IMR-90 (cell line): ENCODE data around the gene CDH16. TPM values are rescaled to one million over a fixed set of nuclear protein-coding genes. Genes with fewer than 3 reads are reported as not detected.
A peak's percentile ranks its signal among the peaks of the same experiment; 100 is the strongest.

ENCODE experiments used
- ATAC-seq: fragments of 200-7000 bp; cut with Tn5 transposase; 2 replicates; pipeline ENCODE4 v1.9.1; 2020; ENCODE audit warnings: low read depth, mild to moderate bottlenecking, moderate library complexity
- BruUV-seq: library from RNA; stranded (reverse); fragments of 400-500 nt; replicated peaks from 2 replicates; lab custom pipeline; 2021; lab: Mats Ljungman, UMichigan
- CTCF ChIA-PET: fragments of 300-600 bp; formaldehyde crosslinking; extraction: SDS; loops from one replicate; lab custom pipeline; 2021; ENCODE audit warnings: antibody characterized with exemption; lab: Yijun Ruan, JAX
- POLR2A ChIA-PET: fragments of 300-600 bp; sonication (Branson Sonifier 250); formaldehyde crosslinking; loops from one replicate; lab custom pipeline; 2022; ENCODE audit warnings: antibody characterized with exemption; ENCODE audit not compliant: unreplicated experiment; lab: Charles Lee
- DNase-seq: peaks from one replicate; pipeline ENCODE4 v3.0.0; 2013
- H2AFZ ChIP-seq: replicated peaks from 2 replicates; pipeline ENCODE3; 2013; ENCODE audit warnings: low read length, mild to moderate bottlenecking; ENCODE audit not compliant: poor library complexity
- H2AK5ac ChIP-seq: 2 replicates; pipeline ENCODE4 v1.6.1; 2013; ENCODE audit warnings: low read depth, low read length, inconsistent platforms
- H2AK9ac ChIP-seq: replicated peaks from 2 replicates; pipeline ENCODE3; 2013; ENCODE audit warnings: mild to moderate bottlenecking, low read depth, low read length, moderate library complexity; ENCODE audit not compliant: poor library complexity
- H2BK120ac ChIP-seq: 2 replicates; pipeline ENCODE4 v1.6.1; 2013; ENCODE audit warnings: low read depth, low read length, inconsistent platforms
- H2BK15ac ChIP-seq: 3 replicates; pipeline ENCODE4 v1.6.1; 2013; ENCODE audit warnings: low read depth, low read length, inconsistent platforms
- H2BK20ac ChIP-seq: 2 replicates; pipeline ENCODE4 v1.6.1; 2013; ENCODE audit warnings: low read depth, mild to moderate bottlenecking, inconsistent platforms, low read length, moderate library complexity
- H2BK5ac ChIP-seq: 2 replicates; pipeline ENCODE4 v1.6.1; 2013; ENCODE audit warnings: mild to moderate bottlenecking, low read depth, low read length, inconsistent platforms; ENCODE audit not compliant: poor library complexity, severe bottlenecking
- H3K14ac ChIP-seq: replicated peaks from 2 replicates; pipeline ENCODE4 v1.6.1; 2013; ENCODE audit warnings: low read depth, low read length, inconsistent platforms
- H3K18ac ChIP-seq: 2 replicates; pipeline ENCODE4 v1.6.1; 2013; ENCODE audit warnings: low read depth, low read length, control low read depth
- H3K23ac ChIP-seq: 2 replicates; pipeline ENCODE4 v1.6.1; 2013; ENCODE audit warnings: low read depth, low read length, inconsistent platforms
- H3K27ac ChIP-seq: 2 replicates; pipeline ENCODE4 v1.5.1; 2013; ENCODE audit warnings: mild to moderate bottlenecking, control low read depth, low read length; ENCODE audit not compliant: insufficient read depth
- H3K27me3 ChIP-seq: 2 replicates; pipeline ENCODE4 v1.6.1; 2013; ENCODE audit warnings: low read length; ENCODE audit not compliant: control insufficient read depth, insufficient read depth
- H3K36me3 ChIP-seq: 2 replicates; pipeline ENCODE4 v1.6.1; 2013; ENCODE audit warnings: low read length, mixed read lengths; ENCODE audit not compliant: control insufficient read depth, insufficient read depth
- H3K4ac ChIP-seq: 2 replicates; pipeline ENCODE4 v1.6.1; 2013; ENCODE audit warnings: low read depth, low read length, inconsistent platforms
- H3K4me1 ChIP-seq: 2 replicates; pipeline ENCODE4 v1.6.1; 2013; ENCODE audit warnings: low read length, mixed read lengths; ENCODE audit not compliant: control insufficient read depth, insufficient read depth
- H3K4me2 ChIP-seq: 2 replicates; pipeline ENCODE4 v1.6.1; 2013; ENCODE audit warnings: low read depth, mild to moderate bottlenecking, control low read depth, low read length, moderate library complexity
- H3K4me3 ChIP-seq: 2 replicates; pipeline ENCODE4 v1.5.1; 2013; ENCODE audit warnings: low read depth, mild to moderate bottlenecking, control low read depth, low read length, moderate library complexity; ENCODE audit not compliant: insufficient read depth
- H3K56ac ChIP-seq: 2 replicates; pipeline ENCODE4 v1.6.1; 2013; ENCODE audit warnings: low read length, inconsistent platforms; ENCODE audit not compliant: insufficient read depth; ENCODE audit errors: extremely low read depth
- H3K79me1 ChIP-seq, 2 experiments: 2 replicates each; pipeline ENCODE4 v1.6.1; 2013; ENCODE audit warnings: low read length in 2 of 2, inconsistent platforms in 1 of 2, low read depth in 1 of 2
- H3K9ac ChIP-seq: 2 replicates; pipeline ENCODE4 v1.6.1; 2013; ENCODE audit warnings: low read depth, low read length, control low read depth
- H3K9me1 ChIP-seq: 2 replicates; pipeline ENCODE4 v1.6.1; 2013; ENCODE audit warnings: low read length, inconsistent platforms; ENCODE audit not compliant: insufficient read depth
- H3K9me3 ChIP-seq: 2 replicates; pipeline ENCODE4 v1.6.1; 2013; ENCODE audit warnings: low read length; ENCODE audit not compliant: control insufficient read depth, insufficient read depth
- H4K20me1 ChIP-seq: 2 replicates; pipeline ENCODE4 v1.6.1; 2013; ENCODE audit warnings: low read length, inconsistent platforms; ENCODE audit not compliant: insufficient read depth
- H4K5ac ChIP-seq: 2 replicates; pipeline ENCODE4 v1.6.1; 2013; ENCODE audit warnings: mild to moderate bottlenecking, low read depth, low read length, control low read depth
- H4K8ac ChIP-seq, 2 experiments: 2 replicates each; pipeline ENCODE4 v1.6.1; 2013; ENCODE audit warnings: low read depth in 2 of 2, low read length in 2 of 2, control low read depth in 1 of 2, inconsistent platforms in 1 of 2
- H4K91ac ChIP-seq: 2 replicates; pipeline ENCODE4 v1.6.1; 2013; ENCODE audit warnings: low read depth, low read length, inconsistent platforms; ENCODE audit not compliant: insufficient read depth
- BHLHE40 ChIP-seq: fragments of 150-350 bp; IDR thresholded peaks from 2 replicates; pipeline ENCODE4 v1.6.1; 2016; ENCODE audit warnings: mild to moderate bottlenecking, low read depth, low read length
- FOS ChIP-seq: fragments of 150-350 bp; IDR thresholded peaks from 2 replicates; pipeline ENCODE4 v1.6.1; 2016; ENCODE audit warnings: low read depth, low read length
- MAFK ChIP-seq: IDR thresholded peaks from 2 replicates; pipeline ENCODE4 v1.6.1; 2012; ENCODE audit warnings: low read depth, low read length, improper control_type of control experiment
- RCOR1 ChIP-seq: IDR thresholded peaks from 2 replicates; pipeline ENCODE4 v1.6.1; 2012; ENCODE audit warnings: mild to moderate bottlenecking, low read length, improper control_type of control experiment; ENCODE audit not compliant: insufficient replicate concordance
- WGBS, 2 experiments: methylation state at CpG; one replicate each; pipeline versions ENCODE4 v1.1.5 to v1.1.7; 2013; ENCODE audit warnings: missing lambda C conversion rate in 2 of 2; ENCODE audit not compliant: insufficient read length in 1 of 2; ENCODE audit errors: extremely low coverage in 2 of 2; 5-methylcytosine and 5-hydroxymethylcytosine counted together
- dilution Hi-C: fragments of 300-500 bp; cut with HindIII; formaldehyde crosslinking; loops from one replicate; pipeline ENCODE4 v1.14.3; 2018; ENCODE audit warnings: low sequenced_read_pairs; ENCODE audit not compliant: unreplicated experiment
- in situ Hi-C: fragments of 300-500 bp; cut with MboI; formaldehyde crosslinking; loops from 3 replicates; pipeline ENCODE4 v1.14.3; 2019; ENCODE audit warnings: low sequenced_read_pairs, inconsistent platforms, mixed read lengths
- intact Hi-C: fragments of 100-400 bp; cut with micrococcal nuclease; formaldehyde crosslinking; loops from 2 replicates; pipeline ENCODE4 v1.10.0; 2022
- polyA plus RNA-seq, 3 experiments: library from polyadenylated mRNA; depleted of rRNA; stranded (reverse); fragments of >200 nt; gene quantifications; 2 replicates each; pipeline ENCODE4 v1.2.3, GENCODE V29; 2012; ENCODE audit warnings: low replicate concordance in 1 of 3
- total RNA-seq: library from RNA; depleted of rRNA; stranded (reverse); fragments of >200 nt; gene quantifications from 2 replicates; pipeline ENCODE4 v1.2.3, GENCODE V29; 2012
- TF ChIP-seq, protein P1 (sequence below): conservative IDR thresholded peaks from 2 replicates; pipeline ENCODE4 v1.5.1; 2012; ENCODE audit warnings: mild to moderate bottlenecking, low read depth, low read length, improper control_type of control experiment
- TF ChIP-seq, protein P2 (sequence below): fragments of 150-350 bp; IDR thresholded peaks from 2 replicates; pipeline ENCODE4 v1.6.1; 2016; ENCODE audit warnings: low read depth, mild to moderate bottlenecking, low read length, moderate library complexity, borderline replicate concordance

The CDH16 gene
- total and polyA plus RNA-seq, 2 of the 4 experiments (the other 2 are of a cell fraction), result not detected

DNA sequence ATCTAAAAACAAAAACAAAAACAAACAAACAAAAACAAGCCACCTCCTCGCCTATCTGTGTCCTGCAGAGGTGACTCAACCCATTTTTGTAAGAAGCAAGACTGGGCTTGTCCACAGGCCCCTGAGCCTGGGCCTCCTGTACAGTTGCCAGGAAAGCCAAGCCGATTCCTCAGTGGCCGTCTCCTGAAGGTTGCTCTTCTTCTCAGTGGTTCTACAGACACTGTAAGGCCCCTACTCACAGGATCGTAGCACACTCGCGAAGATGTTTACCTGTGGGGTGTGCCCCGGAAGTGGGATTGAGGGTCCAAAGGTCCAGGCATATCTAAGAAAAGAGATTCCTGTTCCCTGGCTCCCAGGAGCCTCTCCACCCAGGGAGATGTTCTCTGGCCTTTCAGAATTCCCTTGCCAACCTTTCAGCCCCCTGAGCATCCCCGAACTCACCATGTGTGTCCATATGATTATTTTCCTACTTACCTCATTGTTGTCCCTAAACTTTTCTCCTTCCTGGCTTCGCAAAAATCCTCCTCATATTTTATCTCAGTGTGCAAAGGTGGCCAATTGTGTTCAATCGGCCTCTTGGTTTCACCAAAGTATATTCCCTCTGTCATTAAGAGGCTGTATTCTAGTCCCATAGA, 34.9 kb upstream of the CDH16 start:
- no peaks in the 10 kb centered on the region for H4K20me1 ChIP-seq
- no peak overlapping the region for H3K56ac ChIP-seq
- no peaks in the 10 kb centered on the region for H3K9me1 ChIP-seq
- in situ Hi-C loops (no loop called here), intact Hi-C loops (loop anchor here (1.0 kb wide), 2 partner anchors 202 to 232 kb away; no protein-coding TSS in a partner anchor), dilution Hi-C loops (no loop called here)
- H4K8ac ChIP-seq, result no peak overlapping the region
- H3K4me1 ChIP-seq, result peaks cover under 1% of the 10 kb centered on the region
- no peaks in the 10 kb centered on the region for H3K79me1 ChIP-seq
- ChIA-PET CTCF (interaction anchor here (0.5 to 1.2 kb wide), 3 partner anchors 201 to 1168 kb away, joined by 3 to 4 read pairs (median 3); no protein-coding TSS in a partner anchor), POLR2A (no interaction called here)
- BruUV-seq, result no TSS peak
- H3K4ac ChIP-seq, result no peak overlapping the region
- H2BK120ac ChIP-seq, result no peak overlapping the region
- H3K14ac ChIP-seq, result no peak overlapping the region
- TF ChIP-seq MAFK (no peak), FOS (no peak), BHLHE40 (no peak), RCOR1 (no peak)
- TF ChIP-seq, protein P1, sequence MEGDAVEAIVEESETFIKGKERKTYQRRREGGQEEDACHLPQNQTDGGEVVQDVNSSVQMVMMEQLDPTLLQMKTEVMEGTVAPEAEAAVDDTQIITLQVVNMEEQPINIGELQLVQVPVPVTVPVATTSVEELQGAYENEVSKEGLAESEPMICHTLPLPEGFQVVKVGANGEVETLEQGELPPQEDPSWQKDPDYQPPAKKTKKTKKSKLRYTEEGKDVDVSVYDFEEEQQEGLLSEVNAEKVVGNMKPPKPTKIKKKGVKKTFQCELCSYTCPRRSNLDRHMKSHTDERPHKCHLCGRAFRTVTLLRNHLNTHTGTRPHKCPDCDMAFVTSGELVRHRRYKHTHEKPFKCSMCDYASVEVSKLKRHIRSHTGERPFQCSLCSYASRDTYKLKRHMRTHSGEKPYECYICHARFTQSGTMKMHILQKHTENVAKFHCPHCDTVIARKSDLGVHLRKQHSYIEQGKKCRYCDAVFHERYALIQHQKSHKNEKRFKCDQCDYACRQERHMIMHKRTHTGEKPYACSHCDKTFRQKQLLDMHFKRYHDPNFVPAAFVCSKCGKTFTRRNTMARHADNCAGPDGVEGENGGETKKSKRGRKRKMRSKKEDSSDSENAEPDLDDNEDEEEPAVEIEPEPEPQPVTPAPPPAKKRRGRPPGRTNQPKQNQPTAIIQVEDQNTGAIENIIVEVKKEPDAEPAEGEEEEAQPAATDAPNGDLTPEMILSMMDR, result no peak
- TF ChIP-seq, protein P2, sequence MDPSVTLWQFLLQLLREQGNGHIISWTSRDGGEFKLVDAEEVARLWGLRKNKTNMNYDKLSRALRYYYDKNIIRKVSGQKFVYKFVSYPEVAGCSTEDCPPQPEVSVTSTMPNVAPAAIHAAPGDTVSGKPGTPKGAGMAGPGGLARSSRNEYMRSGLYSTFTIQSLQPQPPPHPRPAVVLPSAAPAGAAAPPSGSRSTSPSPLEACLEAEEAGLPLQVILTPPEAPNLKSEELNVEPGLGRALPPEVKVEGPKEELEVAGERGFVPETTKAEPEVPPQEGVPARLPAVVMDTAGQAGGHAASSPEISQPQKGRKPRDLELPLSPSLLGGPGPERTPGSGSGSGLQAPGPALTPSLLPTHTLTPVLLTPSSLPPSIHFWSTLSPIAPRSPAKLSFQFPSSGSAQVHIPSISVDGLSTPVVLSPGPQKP, result no peak
- no peak overlapping the region for H2BK15ac ChIP-seq
- H3K4me2 ChIP-seq, result no peak overlapping the region
- H3K23ac ChIP-seq, result no peak overlapping the region
- no peak overlapping the region for H3K27ac ChIP-seq
- peaks cover 15% of the 10 kb centered on the region for H3K27me3 ChIP-seq
- no peak overlapping the region for H3K4me3 ChIP-seq
- no peak overlapping the region for H2BK20ac ChIP-seq
- H4K5ac ChIP-seq, result no peak overlapping the region
- no peak overlapping the region for H4K91ac ChIP-seq
- H3K18ac ChIP-seq, result no peak overlapping the region
- H2AFZ ChIP-seq, result no peak overlapping the region
- ATAC-seq (no peak), DNase-seq (no peak)
- H2BK5ac ChIP-seq, result no peak overlapping the region
- no peak overlapping the region for H2AK5ac ChIP-seq
- WGBS, 2 experiments, result 80% methylated on average over 4 of the region's 10 CpGs; no CpG with 5 or more reads in 1 of the 2 experiments
- H2AK9ac ChIP-seq, result peak overlapping the region; percentile 9
- no peak overlapping the region for H3K9ac ChIP-seq
- H3K9me3 ChIP-seq, result peaks cover 2% of the 10 kb centered on the region; the same call in 1 of the 2 replicates
- no peaks in the 10 kb centered on the region for H3K36me3 ChIP-seq
